Stimulated activated CD8-positive, alpha-beta memory T cell treated with anti-CD3 and anti-CD28 coated beads, Interleukin-7, amount 100 ng/mL, for 1 hour (primary cell): Measurements from ENCODE around the gene NRXN3.

Source experiments
- DNase-seq, 2 donors: peaks; one replicate each; pipeline ENCODE4 v3.0.0-alpha.2; 2020; ENCODE audit warnings: low read depth in 2 of 2

Gene NRXN3

DNA sequence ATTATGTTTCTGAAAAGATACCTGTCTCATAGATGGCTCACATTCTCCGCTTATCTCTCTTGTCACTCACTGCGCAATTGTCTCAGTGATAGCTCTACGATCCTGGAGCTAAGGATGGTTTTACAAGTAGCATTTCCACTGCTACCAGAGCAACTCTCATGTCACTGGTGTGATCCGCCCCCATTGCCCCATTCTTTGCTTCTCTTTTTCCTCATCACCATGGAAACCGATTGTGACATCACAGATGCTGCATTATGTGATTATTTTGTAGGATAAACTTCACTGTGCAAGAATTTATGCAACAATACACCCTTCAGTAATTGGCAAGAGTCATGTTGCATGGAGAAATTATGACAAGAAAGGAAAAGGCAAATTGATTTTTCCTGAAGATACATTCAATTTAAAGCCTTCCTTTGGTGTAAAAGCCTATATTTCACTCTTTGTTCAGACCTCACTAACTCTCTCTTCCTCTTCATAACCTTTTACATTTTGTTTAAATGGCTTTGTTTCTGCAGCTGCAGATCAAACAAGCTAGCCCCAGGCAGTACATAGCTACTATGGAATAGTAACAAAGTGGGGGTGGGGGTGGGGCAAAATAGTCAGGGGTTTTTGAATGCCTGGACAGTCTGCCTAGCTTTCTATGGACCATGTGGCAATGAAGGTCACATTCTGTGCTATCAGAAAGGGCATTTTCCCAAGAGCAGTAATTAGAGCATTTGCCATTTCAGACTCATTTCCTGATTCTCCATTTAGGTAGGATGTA lies 539.8 kb downstream of the NRXN3 start:
- no peak for DNase-seq

DNA sequence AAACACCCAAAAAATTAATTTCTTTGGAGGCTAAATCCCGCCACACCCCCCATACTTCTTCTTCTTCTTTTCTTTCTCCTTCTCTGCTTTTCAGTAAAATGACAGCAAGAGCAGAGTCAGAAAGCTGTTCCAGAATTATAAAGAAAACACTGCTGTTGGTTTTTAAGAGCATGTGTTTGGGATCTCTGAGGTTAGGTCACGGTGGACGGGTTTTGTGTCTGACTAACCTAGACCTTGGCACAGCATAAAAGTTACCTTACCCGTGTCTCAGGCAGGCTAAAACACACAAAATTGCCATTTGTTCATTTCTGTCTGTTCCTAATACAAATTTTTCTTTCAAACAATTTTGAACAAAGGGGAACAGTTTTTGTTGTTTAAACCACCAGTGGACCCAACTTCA lies 540.8 kb downstream of the NRXN3 start:
- DNase-seq, result no peak

DNA sequence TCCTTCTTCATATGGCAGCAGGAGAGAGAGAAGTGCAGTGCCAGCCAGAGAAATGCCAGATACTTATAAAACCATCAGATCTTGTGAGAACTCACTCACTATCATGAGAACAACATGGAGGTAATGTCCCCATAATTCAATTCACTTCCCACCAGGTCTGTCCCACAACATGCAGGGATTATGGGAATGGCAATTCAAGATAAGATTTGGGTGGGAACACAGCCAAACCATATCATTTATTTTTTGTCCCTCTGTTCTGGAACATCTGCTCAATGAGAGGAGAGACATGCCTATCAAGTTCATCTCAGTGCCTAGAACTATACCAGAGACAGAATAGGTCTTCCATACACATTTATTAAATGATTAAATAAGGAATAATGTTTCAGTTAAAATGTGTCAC lies 543.5 kb downstream of the NRXN3 start:
- DNase-seq, result no peak

DNA sequence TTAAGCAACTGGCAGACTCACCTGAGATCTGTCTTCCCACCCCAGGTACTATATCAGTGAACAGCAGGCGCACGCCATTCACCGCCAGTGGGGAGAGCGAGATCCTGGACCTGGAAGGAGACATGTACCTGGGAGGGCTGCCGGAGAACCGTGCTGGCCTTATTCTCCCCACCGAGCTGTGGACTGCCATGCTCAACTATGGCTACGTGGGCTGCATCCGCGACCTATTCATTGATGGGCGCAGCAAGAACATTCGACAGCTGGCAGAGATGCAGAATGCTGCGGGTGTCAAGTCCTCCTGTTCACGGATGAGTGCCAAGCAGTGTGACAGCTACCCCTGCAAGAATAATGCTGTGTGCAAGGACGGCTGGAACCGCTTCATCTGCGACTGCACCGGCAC lies 544.5 kb downstream of the NRXN3 start:
- no peak for DNase-seq

DNA sequence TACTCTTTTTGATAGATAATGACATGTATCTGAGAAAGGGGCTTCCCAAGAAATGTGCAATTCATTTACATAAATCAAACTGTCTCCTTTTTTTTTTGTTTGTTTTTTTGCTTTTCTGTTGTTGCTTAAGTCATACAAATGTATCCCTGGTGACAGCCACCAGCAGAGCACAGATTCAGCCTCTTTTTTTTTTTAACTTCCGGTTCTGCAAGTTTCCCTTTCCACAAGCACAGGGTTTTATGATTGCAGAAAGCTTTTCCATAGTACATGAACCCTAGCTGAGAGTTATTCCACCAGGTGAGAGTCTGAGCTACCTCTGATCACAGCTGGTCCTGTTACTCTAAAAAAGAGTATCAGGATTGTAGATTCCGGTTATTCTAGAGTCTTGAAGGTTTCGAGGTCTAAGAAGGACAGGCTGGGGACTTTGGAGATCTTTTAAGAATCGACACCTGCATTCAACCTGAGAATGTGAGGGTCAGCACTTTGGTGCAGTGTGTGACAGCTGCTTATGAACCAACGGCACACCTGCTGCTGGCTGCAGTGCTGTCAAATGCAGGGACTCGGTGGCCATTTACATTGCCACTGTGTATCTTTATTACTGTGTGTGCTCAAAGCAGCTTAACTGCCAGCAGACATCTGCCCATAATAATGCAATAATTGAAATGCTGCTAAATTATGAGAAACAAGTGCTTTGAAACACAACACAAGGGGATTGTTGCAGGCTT lies 551.7 kb downstream of the NRXN3 start:
- no peak for DNase-seq

DNA sequence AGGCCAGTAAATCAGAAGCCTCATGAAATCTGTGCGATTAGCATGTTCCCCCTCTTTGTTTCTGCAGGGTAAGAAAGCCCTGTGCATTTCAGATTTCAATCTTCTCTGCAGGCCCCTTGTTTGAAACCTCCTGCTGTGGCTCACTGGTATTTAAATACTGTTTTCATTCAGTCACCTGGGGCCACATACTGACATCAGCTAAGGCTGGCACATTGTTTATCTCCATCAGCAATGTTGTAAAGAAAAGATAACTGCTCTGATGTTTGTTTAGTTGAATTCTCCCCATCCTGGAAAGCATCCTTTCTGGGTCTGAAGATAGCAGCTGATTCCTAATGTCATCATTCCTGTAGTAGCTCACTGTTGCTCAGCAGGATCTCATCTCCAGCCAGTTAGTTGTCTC lies 554.9 kb downstream of the NRXN3 start:
- DNase-seq, result no peak

DNA sequence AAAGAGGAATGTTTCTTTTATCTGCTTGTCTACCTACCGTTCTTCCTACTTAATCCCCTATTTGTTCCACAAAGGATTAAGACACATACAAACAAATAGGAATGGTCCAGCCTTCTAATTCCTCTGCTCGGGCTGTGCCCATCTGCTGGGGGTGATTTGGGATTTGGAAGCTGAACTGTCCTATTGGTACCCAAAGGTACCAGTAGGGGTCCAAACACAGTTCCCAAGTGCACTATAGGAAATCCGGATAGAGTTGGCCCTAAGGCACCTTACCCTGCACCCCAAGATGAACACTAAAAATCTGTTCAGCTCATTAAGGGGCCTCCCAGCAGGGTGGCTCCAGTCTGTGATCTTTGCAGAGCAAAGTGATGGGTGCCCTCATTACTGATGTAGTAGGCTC lies 566.9 kb downstream of the NRXN3 start:
- DNase-seq, result no peak

DNA sequence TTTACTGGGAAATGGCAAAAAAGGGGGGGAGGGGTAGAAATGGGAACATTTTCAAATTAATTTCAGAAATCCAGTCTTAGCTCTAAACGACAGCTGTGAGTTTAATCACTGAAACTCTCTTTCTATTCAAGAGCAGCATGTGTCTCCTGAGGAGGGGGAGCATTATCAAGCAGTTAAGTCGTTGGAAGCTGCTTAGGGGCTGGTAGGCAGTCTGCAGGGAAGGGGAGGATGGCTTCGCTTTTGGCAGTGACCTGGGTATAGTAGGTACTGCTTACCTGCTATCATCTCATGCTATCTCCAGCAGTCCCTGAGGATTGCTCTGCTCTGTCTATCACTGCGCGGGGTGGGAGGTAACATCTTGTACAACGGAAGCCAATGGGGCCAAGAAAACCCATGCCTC lies 567.4 kb downstream of the NRXN3 start:
- no peak for DNase-seq

DNA sequence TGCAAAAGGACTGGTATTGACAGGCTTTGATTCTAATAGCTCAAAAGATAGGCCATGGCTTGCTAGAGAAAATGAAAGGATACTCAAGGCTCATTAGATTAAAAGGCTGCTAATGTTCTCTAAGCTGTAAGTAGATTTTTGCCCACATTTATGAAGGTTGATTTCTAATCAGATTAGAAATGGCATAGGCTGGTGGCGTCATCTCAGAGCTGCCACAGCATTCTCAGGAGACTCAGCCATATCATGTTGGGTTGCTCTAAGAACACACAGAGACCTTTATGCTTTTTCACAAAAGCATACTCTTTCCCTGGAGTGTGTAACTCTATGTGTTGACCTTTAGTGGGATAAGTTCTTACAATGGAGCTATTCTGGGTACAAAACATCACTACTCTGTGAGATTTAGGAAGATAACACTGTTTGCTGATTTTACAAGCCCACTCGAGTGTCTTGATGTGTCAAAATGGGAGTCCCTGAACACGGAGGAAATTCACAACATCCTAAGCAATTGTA lies 576.0 kb downstream of the NRXN3 start:
- no peak for DNase-seq

DNA sequence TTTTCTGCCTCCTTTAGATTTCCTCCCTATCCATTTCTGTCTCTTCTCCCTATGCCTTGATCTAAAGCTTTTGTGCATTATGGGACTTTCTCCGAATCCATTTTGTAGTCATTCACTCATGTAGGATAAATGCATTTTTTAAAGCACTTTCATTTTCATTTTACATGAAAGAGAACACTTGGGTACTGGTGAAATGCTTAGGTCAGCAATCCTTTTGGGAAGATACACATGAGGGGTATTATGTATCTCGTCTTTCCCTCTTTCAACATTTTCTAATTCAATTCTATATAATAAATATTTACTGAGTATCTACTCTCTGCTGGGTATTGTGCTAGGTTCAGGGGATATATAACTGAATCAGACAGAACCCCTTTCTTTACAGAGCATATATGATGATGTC lies 577.6 kb downstream of the NRXN3 start:
- DNase-seq, result no peak

DNA sequence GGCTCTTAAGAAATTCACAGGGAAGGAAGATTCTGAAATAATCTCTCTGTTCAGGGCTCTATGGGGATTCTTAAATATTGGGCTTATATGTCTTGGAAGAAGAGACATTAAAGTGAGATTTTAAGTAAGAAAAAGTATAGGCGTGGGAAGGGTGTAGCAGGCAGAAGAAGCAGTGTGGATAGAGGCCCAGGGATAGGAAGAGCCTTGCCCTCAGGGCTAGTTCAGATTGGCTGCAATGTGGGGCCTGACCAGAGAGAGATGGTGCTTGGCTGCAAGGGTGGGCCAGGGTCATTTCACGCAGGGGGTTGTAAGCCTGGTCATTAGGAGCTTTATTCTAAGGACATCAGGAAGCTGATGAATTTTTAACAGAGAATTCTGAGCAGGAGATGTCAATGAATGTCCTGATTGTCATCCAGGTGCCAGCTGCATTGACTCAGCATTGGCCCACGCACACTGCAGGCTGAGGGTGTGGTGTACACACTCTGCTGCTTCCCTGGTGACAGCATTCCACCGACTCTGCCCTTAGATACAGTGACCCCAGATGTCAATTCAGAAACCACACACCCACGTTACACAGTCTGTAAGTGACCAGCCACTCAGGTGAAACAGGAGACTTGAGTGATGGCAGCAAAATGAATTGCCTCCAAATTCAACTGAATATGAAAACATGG lies 582.5 kb downstream of the NRXN3 start:
- no peak for DNase-seq

DNA sequence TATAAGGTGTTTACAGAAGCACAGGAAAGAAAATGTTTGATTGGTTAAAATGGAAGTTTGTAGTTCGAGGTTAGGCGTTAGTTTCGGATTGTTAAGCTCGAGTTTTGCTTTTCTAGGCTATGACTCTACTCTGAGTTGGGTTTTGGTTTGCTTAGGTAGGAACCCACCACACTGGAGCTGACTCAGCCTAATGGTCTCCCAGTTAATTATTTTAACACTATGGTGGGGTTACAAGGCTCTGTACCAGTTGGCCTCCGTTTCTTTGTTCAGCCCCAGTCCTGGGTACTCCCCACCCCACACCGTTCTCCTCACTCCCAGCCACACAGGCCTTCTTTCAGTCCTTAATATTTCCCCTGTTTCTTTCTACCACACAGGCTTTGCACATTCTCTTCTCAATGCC lies 583.9 kb downstream of the NRXN3 start:
- no peak for DNase-seq

DNA sequence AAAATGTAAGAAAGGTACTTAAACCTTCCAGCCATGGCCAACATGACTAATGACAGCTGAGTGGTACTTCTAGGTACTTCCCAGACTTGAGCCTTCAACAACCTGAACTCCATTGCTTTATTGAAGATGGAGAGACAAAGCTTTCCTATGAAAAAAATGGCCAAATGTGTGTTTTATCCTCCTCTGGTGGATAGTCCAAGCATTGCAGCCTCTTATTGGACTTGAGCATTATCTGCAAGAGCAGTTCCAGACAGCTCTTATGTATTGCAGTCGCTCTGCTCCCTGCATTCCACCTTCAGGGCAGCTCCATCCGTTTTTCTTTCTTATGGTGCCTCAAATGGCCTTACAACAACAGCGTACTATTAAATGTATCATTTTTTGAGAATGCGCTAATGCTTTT lies 588.2 kb downstream of the NRXN3 start:
- DNase-seq, result no peak

DNA sequence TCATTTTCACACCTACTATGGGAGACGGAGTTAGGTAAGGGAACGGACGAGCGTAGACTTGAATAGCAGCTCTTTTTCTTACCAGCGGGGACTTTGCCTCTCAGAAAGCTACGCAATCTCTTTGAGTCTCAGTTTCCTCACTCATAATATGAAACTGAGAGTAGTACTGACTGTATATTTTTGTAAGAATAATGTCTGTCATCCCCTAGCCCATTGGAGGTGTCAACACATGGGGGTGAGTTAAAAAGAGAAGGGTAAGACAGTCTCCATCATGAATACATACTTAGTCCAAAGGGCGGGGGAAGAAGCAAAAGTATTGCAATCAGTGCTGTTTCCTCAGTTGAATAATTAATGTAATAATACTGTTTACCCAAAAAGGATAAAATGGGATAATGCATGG lies 592.2 kb downstream of the NRXN3 start:
- no peak for DNase-seq

DNA sequence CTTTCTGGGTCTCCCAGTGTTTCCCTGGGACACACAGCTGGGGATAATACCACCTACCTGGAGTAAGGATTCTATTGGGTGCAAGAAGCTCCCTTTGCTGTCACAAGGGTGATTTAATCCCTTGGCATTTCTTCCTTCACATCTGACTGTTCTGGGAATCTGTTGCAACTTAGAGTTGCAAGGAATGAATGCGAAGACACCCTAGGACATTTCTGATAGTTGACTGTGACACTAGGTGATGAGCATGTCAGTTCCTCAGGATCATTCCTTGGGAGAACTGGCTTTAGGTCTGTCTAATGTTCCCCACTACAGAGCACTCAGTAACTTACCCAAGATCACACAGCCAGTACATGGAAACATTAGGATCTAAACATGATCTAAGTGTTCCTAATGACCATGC lies 593.6 kb downstream of the NRXN3 start:
- no peak for DNase-seq

DNA sequence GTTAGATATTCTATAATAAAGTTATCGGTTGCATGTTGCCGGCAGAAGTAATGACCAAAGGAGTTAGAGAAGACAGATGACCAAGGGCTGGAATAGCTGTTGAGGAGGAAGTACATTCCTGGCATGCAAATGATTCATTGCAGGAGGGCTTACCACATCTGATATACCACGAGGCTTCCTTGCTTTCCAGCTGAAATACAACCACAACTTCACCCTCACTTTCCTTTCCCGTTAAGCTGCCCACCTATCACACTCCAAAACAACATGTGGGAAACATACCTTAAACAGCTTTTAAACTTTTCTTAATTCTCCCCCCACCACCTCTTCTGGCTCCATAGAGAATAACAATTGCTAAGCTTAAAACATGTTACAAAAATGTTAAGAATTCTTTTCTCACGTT lies 594.1 kb downstream of the NRXN3 start:
- no peak for DNase-seq

DNA sequence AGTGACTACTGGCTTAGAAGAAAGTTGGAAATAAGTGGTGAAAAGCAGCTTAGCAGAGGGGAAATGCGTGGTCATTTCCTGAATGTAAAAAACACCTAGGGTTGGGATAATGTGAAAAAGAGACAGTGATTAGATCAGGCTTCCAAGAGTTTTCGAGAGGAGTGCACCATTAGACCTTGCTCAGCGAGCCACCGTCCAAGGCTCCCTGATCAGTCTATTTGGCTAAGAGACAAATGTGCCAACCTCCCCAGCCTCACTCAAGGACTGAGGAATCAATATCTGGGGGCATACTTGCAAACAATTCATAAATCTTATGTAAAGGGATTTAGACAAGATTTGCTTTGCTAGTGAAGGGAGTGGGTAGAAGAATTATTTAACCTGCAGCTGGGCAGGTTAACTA lies 594.5 kb downstream of the NRXN3 start:
- DNase-seq, result no peak

DNA sequence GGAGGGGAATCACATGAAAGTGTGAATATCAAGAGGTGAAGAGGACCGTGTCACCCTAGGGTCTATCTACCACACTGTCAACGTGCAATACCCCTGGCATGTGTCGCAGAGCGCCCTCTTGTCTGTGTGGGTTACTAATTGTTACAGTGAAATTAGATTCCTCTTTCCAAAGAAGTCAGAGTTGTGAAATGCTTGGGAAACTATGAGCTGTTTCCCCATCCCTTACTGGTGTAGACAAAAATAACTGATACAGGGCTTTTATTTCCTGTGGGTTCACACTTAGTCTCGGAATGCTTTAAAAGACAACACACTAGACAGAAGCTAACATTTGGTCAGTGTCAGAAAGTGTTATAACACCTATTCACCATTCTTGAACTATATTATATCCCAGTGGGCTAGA lies 597.3 kb downstream of the NRXN3 start:
- no peak for DNase-seq

DNA sequence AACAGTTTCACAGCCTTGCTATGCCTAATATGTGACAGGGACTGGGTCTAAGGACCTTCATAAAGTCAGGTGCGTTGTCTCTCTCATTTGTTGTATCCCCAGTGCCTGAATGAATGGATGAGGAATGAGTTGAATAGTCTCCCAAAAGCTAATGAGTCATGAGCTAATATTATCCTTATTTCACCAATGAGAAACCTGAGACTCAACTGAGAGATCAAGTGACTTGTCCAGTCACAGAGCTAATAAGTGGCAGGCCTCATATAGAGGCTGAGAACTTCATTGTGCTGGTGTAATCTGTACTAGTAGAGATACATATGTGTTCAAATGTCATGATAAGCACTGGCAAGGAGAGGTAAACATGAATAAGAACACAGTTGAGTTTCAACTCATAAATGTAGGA lies 612.4 kb downstream of the NRXN3 start:
- no peak for DNase-seq

DNA sequence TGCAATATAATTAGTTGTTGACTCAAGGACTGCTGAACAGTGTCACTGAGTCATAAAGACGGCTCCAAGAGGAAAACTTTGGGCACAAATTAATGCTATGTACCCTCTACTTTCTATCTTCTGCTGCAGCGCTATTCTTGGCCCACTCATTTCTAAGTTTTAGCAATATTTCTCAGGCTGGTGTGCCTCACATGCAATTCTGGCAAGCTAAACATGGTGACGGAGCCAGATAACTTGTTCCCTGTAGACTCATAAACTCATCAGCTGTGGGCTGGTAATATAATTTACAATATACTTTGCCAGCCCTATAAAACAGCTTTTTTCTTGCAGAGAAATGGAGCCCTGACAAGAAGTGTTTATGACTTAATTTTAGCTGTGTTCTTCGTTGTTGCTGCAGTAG lies 615.1 kb downstream of the NRXN3 start:
- no peak for DNase-seq

DNA sequence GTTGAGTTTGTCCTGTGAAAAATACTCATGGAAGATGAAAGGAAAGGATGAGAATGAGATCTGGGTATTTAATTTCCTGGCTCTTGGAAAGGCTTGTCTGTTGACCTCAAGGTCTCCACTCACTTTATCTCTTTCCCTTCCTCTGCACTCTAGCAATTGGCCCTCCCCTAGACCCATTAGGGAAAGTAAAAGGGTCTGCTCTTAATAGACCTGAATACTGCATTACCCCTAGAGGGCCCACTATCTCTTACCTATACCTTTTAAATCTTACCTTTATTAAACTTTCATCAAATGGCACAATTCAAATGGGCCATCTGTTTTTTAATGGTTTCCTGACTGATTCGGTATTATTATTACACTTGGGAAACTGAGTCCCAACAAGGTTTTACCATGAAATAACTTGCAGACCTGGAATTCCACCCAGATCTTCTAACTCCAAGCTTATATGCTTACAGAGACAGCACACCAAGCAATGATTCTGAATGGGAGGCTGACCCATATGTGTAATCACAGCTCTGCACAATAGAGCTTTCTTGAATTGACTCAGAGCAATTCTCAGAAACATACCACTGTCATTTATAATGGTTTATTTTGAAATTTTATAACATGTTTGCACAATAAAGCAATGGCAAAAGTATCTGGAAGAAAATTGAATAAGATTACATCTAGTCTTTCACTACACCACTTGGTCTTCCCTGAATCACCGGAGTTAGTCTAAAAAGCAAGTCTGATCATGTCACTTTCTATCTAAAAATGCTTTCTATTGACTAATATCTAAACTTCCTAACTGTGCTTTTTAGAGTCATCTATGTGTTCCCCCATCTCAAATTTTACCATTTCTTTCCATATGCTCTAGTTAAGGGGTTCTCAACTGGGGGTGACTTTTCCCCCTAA lies 618.5 kb downstream of the NRXN3 start:
- no peak for DNase-seq

DNA sequence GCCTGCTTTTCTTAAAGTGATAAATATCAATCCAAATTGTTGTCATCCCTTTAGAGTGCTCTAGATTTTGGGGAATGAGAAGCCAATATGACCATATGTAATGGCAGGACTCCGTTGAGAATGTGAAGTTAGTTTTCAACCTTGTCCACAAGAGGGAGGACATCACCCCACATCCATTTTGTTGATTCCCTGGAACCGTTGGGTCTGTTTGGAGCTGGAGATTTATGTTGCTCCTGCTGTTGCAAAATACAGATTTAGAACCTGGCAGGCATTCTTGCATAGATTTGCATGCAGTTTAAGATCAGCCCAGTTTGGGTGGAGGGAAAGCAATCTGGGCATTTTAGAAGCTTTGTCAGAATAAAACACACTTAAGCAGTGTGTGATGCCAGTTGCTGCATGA lies 620.1 kb downstream of the NRXN3 start:
- no peak for DNase-seq
